ENCODE measurements around the gene ABCG4.
"Not testable (repeated sequence)": the region's sequence is repeated elsewhere in the genome, so short reads cannot be mapped to it uniquely, and the experiment has no call there.

The ABCG4 gene

DNA sequence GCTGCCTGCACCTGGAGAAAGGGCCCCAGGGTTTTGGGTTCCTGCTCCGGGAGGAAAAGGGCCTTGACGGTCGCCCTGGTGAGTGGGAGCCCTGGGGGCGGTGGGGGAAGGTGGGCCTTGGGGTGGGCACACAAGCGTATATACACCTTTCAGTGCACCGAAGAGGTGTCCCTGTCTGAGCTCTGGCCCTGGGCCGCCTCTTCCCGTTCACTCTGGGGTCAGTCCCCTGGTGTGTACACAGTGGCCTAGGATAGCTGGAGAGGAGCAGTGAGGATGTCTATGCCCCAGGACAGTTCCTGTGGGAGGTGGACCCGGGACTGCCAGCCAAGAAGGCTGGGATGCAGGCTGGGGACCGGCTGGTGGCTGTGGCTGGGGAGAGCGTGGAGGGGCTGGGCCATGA, 39.2 kb downstream of the ABCG4 start:
- in situ Hi-C loops (cut with HindIII; ENCODE audit: low sequenced_read_pairs), result no loop called here
- no peak overlapping the region for H3K4me3 ChIP-seq (ENCODE audit: low read depth, low read length)
- DNase-seq (ENCODE audit: low read depth, low spot score), result no peak
- TF ChIP-seq, protein P1, sequence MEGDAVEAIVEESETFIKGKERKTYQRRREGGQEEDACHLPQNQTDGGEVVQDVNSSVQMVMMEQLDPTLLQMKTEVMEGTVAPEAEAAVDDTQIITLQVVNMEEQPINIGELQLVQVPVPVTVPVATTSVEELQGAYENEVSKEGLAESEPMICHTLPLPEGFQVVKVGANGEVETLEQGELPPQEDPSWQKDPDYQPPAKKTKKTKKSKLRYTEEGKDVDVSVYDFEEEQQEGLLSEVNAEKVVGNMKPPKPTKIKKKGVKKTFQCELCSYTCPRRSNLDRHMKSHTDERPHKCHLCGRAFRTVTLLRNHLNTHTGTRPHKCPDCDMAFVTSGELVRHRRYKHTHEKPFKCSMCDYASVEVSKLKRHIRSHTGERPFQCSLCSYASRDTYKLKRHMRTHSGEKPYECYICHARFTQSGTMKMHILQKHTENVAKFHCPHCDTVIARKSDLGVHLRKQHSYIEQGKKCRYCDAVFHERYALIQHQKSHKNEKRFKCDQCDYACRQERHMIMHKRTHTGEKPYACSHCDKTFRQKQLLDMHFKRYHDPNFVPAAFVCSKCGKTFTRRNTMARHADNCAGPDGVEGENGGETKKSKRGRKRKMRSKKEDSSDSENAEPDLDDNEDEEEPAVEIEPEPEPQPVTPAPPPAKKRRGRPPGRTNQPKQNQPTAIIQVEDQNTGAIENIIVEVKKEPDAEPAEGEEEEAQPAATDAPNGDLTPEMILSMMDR (IDR thresholded peaks at IDR 0.05; ENCODE audit: low read depth, low read length), result no peak

DNA sequence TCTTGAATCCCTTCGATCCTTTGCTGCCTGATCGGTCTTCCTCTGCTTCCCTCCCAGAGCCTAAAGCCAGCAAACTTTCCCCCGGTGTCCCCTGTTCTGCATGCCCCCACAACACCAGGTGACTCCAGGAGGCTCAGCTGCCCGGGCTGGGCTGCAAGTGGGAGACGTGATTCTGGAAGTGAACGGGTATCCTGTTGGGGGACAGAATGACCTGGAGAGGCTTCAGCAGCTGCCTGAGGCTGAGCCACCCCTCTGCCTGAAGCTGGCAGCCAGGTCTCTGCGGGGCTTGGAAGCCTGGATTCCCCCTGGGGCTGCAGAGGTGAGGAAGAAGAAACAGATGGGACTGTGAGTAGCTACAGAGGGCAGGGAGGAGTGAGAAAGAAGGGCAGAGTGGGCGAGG, 40.0 kb downstream of the ABCG4 start:
- TF ChIP-seq, protein P1 (IDR thresholded peaks at IDR 0.05; ENCODE audit: low read depth, low read length), result no peak
- DNase-seq (ENCODE audit: low read depth, low spot score), result no peak
- in situ Hi-C loops (cut with HindIII; ENCODE audit: low sequenced_read_pairs), result no loop called here
- no peak overlapping the region for H3K4me3 ChIP-seq (ENCODE audit: low read depth, low read length)

DNA sequence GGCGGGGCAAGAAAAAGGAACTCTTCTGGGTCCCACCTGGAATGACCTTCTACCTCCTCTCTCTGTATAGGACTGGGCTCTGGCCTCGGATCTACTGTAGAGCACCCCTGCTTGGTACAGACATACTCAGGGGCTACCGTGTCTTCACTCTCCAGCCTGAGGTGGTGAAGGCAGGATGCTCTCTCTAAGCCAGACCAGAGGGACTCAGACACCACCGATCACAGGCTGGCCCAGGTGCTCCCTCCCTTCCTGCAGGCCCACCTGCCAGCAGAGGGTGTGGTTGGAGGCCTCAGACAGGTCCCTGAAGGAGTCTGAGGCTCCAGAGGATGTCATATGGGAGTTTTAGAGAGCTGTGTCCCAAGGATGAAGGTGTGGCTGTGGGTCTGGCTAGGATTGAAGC, 40.5 kb downstream of the ABCG4 start:
- in situ Hi-C loops (cut with HindIII; ENCODE audit: low sequenced_read_pairs), result no loop called here
- no peak for DNase-seq (ENCODE audit: low read depth, low spot score)
- TF ChIP-seq, protein P1 (IDR thresholded peaks at IDR 0.05; ENCODE audit: low read depth, low read length), result no peak
- H3K4me3 ChIP-seq (ENCODE audit: low read depth, low read length), result no peak overlapping the region

DNA sequence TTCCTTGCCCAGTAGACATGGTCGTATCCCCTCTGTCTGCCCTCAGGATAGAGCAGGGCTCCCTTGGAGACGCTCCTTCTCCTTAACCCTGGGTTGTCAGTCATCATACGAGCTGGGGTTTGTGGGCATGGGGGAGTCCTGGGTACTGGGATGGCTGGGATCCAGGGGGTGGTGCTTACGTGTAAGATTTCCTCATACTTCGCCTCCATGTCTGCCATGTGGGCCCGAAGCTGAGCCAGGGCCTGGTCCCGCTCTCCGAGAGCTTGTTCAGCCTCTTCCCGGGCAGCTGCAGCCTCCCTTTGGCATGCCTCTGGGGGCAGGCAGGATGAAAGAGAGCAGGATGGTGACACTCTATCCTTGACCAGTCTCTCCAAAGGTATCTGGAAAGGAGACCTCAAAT, 41.7 kb downstream of the ABCG4 start:
- in situ Hi-C loops (cut with HindIII; ENCODE audit: low sequenced_read_pairs), result no loop called here
- TF ChIP-seq, protein P1 (IDR thresholded peaks at IDR 0.05; ENCODE audit: low read depth, low read length), result no peak
- no peak for DNase-seq (ENCODE audit: low read depth, low spot score)
- H3K4me3 ChIP-seq (ENCODE audit: low read depth, low read length), result no peak overlapping the region

DNA sequence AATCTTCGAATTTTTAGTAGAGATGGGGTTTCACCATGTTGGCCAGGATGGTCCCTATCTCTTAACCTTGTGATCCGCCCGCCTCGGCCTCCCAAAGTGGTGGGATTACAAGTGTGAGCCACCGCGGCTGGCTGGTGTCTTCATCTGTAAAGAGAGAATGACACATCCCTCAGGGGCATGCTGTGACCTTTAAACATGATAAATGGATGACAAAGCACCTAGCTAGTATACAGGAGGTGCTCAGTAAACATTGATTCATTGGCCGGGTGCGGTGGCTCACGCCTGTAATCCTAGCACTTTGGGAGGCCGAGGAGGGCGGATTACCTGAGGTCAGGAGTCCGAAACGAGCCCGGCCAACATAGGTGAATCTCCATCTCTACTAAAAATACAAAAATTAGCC, 42.4 kb downstream of the ABCG4 start:
- in situ Hi-C loops (cut with HindIII; ENCODE audit: low sequenced_read_pairs); H3K4me3 ChIP-seq (ENCODE audit: low read depth, low read length); DNase-seq (ENCODE audit: low read depth, low spot score): not testable (repeated sequence)

DNA sequence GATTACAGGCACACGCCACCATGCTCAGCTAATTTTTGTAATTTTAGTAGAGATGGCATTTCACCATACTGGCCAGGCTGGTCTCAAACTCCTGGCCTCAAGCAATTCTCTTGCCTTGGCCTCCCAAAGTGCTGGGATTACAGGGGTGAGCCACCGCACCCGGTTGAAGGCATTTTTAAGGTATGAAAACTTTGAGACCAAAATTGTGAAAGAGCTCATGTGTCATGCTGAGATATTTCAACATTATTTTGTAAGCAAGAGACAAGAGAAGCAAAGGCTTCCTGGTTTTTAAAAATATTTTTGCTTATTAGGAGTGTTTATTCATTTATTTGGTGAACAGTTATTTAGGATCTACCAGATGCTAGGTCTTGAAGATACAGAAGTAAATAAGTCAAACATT, 43.3 kb downstream of the ABCG4 start:
- H3K4me3 ChIP-seq (ENCODE audit: low read depth, low read length), result no peak overlapping the region
- TF ChIP-seq, protein P1 (IDR thresholded peaks at IDR 0.05; ENCODE audit: low read depth, low read length), result no peak
- in situ Hi-C loops (cut with HindIII; ENCODE audit: low sequenced_read_pairs), result no loop called here
- DNase-seq (ENCODE audit: low read depth, low spot score), result no peak

DNA sequence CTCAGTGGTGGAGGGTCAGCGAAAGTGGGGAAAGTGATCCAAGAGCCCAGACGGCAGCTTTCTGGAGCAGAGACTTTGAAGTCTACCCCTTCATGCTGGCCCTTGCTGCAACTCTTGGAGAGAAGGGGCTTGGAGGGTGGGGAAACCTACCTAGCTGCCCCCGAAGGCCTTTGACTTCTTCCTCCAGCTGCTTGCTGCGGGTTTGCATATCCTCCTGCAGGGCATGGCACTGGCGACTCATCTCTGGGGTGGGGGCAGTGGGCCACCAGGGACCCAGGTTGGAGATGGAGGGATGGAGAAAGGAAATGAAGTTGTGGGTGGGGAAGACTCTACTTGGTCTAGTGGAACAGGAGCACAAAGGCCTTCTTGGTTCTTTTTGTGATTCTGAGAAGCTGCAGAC, 44.1 kb downstream of the ABCG4 start:
- H3K4me3 ChIP-seq (ENCODE audit: low read depth, low read length), result no peak overlapping the region
- in situ Hi-C loops (cut with HindIII; ENCODE audit: low sequenced_read_pairs), result no loop called here
- TF ChIP-seq, protein P1 (IDR thresholded peaks at IDR 0.05; ENCODE audit: low read depth, low read length), result no peak
- DNase-seq (ENCODE audit: low read depth, low spot score), result no peak

Data from astrocyte of the spinal cord (primary cell).